Left kidney (tissue), 2 donors: ENCODE results near the gene MPPED2. TPM values are rescaled to one million over a fixed set of nuclear protein-coding genes. Genes with fewer than 3 reads are reported as not detected.

ENCODE experiments used
- DNase-seq: peaks from one replicate; pipeline ENCODE4 v3.0.0-alpha.2; 2013
- polyA plus RNA-seq: library from polyadenylated mRNA; unstranded; fragments of 120-200 nt; gene quantifications from one replicate; pipeline ENCODE4 v1.2.1, GENCODE V29; 2013; ENCODE audit not compliant: insufficient read length

MPPED2 gene
- polyA plus RNA-seq, 1 donor: 19.0 TPM

DNA sequence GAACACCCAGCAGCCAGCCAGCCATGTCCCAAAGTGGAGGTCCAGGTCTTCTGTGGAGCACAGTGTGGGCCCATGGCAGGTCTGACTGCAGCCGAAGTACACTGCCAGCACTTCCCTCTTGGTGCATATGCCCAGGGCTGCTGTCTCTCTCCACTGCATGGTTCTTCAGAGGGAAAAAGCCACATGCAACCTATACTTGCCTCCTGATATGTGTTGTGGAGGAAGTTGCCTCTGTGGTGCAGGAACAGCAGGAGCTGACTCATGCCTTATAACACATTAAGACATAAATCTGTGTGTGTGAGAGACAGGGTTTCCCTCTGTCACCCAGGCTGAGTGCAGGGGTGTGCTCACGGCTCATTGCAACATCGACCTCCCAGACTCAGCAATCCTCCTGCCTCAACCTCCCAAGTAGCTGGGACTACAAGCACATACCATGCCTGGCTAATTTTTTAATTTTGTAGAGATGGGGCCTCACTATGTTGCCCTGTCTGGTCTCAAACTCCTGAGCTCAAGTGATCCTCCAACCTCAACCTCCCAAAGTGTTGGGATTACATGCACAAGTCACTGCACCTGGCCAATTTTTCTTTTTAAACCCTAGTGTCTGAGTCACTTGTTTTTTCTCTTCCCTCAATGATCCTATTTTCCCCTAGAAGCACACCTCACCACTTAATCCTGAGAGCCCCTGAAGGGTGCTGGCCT lies 98.8 kb downstream of the MPPED2 start:
- no peak for DNase-seq

DNA sequence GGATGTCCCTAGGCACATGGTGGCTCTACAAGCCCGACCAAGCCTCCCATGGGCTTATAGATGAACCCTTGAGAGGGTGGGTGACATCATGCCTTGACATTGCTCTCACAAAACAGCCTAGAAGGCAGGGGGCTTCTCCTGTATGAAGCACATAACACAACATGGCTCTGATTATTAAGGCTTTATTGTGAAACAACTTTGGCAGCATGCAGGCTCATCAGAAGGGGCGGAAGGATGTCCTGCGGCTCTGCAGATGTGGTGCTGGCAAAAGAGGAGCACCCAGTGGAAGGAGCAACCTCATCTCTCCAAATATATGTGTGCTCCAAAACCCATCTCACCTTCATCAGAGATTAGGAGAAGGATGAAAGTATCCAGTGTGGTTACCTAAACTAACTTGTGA lies 100.4 kb downstream of the MPPED2 start:
- no peak for DNase-seq

DNA sequence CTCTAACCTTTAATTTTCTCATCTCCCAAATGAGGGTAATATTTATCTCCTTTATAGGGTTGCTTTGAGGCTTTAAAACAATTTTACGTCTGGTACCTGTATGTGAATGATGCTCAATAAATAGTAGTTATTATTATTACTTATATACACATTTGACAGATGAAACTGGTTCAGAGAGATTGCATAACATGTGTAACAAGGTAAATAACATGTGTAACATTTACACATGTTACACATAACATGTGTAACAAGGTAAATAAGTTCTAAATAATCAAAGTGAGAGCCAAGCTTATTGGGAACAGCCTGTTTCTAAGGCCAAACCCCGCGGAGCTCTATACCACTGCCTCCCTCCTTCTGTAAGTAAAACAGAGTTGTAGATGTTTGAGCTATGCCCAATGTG lies 100.9 kb downstream of the MPPED2 start:
- DNase-seq: no peak

DNA sequence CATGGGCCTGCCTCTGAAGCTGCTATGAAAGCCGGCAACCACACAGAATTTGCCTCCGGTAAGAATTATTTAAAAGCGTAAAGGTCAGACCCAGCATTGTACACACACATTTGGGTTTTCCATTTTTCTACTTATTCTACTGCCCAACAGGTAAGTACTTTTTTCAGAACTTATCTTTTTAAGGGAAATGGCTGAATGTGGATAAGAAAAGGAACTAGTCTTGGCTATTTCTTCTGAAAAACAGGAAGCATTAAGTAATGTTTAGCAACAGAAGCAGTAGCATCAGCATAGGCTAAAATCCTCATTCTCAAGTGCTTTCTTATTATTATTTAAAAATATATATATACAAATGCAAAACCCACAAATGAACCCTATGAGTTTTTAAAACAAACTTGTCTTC lies 103.1 kb downstream of the MPPED2 start:
- DNase-seq: no peak

DNA sequence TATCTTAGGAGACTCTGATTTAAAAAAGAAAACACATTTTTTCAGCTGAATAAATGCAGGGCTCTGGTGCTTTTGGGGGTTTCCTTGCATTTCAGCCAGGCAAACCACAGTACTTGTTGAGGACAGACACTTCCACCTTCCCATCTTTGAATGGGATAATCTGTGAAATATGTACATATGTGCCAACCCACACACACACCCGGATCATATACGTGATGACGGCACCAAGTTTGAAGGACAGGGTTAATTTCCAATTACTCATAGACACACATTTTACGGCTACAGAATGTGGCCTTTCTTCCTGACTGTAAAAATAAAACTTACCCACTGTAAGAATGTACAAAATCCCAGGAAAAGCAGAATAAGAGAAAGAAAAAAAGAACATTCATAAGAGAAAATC lies 104.4 kb downstream of the MPPED2 start:
- no peak for DNase-seq

DNA sequence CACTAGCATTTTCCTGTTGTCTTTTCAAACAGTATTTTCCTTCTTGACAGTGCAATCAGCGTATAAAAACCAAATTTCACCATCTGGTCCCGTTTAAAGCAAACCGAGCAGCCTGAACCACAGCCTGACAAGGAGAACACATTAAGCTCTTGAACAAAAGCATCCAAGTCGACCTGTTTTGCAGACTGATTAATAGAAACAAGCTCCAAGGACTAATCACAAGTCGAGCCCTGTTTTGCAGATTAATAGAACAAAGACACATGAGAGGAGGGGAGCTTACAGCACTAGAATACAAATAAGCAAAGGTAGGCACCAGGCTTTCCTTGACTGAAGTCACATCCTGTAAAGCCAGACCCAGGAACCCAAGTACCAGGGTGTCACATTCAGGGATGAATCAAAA lies 104.8 kb downstream of the MPPED2 start:
- DNase-seq: no peak

DNA sequence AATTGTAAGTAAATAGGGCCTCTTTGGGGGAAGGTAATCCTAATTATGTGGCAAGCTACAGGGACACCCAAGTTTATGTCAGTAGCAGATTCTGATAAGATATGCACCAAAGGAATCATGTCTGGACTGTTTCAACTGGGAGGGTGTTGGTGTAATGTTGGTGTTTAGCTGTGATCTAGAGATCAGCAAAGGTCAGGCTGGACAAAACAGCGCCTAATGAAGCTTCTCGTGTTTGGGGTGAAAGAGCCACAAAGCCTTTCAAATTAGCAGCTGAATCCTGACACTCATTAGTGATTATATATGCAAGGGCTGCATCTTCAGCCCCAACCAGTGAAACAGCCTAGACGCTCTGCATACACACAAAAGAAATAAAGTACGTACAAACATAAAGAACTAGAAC lies 106.3 kb downstream of the MPPED2 start:
- DNase-seq: no peak

DNA sequence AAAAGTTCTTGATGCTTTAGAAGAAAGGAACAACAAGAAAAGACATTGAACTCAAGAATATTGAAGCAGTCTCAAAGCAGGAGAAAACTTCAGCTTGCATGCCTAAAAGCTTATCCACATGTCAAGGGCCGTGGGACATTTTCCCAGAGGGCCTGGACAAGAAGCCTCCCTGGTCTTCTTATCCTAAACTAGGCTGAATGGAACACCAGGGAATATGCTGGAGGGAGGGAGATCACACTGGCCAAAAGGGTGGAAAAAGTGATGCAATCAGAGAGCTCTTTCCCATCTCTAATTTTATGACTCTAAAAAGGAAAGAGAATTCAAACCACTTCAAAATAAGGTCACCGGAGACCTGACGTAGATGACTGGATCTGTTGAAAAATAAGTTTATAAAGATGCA lies 107.2 kb downstream of the MPPED2 start:
- DNase-seq: no peak

DNA sequence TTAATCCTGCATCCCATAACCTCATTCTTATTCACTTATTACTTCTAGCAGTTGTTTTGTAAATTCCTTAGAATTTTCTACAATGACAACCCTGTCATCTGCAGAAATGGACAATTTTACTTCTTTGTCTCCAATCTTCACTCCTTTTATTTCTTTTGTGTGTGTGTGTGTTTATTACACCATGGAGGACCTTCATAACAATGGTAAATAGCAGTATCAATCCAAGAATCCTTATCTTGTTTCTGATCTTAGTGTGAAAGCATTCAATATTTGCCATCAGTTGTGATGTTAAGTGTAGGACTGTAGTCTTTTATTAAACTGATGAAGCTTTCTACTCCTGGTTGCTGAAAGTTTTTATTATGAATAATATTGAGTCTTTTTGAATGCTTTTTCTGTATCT lies 109.1 kb downstream of the MPPED2 start:
- no peak for DNase-seq

DNA sequence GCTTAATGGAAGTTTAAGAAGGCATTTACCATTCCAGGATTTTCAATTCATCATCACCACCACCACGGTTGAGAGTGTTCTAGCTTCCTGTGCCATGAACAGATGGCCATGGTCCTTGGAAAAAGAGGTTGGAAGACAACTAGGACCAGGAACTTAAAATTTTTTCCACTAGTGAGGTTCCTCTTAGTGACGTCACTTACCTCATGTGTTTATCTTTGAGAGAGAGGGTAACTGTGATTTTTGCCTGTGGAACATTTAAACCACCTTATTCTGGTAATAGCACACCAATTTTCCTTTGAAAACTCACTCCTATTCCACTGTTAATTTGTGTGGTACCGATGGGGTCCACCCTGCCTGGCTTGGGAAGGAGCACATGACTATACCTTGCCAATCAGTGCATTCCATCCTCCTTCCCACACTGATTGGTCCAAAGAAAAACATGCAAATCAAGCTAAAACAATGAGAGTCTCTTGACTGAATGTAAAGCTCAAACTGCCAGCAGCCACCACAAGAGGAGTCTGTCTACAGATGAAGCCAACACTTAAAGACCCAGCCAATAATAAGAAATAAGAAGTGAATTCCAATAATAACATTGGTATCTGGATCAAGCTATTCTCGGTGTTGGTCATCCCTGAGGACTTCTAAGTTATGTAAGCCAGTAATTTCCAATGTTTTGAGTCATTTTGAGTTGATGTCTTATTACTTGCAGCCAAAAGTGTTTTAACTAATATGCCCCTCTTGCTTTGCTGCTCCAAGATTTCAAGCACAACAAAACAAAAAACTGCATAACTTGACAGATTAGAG lies 111.8 kb downstream of the MPPED2 start:
- DNase-seq: no peak

DNA sequence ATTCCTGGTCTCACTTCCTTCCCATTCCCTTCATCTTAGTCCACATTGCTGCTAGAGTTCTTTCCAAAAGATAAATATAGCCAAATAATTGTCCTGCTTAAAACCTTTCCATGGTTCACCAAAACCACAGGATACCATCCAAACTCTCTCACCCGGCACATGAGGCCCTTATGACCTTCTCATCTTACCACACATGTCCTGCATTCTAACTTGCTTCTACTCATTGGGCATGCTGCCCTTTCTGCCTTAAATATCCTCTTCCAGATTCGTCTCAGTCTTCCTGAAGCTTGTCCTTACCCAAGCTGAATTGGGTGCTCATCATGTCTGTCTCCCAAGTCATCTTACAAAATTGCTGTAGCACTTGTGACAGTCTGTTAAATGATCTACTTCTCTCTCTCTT lies 114.9 kb downstream of the MPPED2 start:
- DNase-seq: no peak

DNA sequence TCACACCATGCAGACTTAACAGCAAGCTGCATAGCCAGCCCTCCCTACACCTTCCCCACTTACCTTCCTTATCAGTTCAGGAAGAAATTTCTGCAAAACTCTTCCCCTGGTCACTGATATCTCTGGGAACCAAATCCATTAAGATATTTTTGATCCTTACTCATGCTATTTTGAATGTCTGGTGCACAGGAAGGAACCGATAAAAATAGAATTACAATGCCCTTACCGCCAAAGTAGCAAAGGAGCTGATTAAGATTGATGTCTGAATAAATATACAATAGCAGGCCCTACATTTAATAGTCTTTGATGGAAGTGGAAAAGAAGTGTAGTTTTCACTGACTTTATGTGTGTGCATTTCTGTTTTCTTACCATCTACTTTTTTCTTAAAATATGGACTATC lies 117.3 kb downstream of the MPPED2 start:
- no peak for DNase-seq

DNA sequence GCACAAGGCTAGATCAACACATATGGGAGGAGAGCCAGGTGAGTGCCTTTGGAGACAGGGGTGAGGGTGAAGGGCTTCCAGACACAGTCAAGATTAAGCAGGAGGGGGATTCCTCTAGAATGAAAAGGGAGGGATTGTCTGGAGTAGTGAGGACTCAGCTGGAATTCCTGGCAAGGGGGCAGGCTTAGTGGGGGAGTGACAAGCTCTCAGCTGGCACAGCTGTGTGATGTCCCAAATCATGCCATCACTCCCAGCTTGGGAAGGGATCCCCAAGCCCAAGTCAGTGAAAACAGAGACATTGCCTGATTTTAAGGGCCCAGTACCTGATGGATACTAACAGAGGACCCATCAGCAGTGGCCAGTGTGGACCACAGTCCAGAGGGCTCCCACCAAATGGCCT lies 119.0 kb downstream of the MPPED2 start:
- no peak for DNase-seq

DNA sequence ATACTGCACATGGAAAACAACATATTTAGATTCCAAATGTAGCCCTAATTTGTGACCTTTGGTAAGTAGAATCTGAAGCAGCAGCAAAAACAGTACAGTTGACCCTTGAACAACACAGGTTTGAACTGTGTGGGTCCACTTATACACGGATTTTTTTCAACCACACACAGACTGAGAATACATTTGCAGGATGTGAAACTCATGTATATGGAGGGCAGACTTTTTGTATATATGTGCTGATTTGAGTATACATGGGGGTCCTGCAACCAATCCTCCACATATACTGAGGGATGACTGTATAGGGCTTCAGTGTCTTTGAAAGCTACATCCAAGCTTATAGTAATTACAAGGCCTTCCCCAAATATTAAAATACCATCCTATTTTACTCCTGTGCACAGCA lies 120.5 kb downstream of the MPPED2 start:
- DNase-seq: no peak

DNA sequence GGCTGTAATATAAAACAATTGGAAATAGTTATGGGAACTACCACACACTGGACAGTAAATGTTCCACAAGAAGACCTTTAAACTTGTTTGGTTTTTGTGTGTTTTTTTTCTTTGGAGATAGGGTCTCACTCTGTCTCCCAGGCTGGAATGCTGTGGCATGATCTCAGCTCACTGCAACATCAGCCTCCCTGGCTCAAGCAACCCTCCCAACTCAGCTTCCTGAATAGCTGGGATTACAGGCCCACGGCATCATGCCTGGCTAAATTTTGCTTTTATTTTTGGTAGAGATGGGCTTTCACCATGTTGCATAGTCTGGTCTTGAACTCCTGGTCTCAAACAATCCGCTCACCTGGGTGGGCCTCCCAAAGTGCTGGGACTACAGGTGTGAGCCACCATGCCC lies 121.0 kb downstream of the MPPED2 start:
- DNase-seq: no peak

DNA sequence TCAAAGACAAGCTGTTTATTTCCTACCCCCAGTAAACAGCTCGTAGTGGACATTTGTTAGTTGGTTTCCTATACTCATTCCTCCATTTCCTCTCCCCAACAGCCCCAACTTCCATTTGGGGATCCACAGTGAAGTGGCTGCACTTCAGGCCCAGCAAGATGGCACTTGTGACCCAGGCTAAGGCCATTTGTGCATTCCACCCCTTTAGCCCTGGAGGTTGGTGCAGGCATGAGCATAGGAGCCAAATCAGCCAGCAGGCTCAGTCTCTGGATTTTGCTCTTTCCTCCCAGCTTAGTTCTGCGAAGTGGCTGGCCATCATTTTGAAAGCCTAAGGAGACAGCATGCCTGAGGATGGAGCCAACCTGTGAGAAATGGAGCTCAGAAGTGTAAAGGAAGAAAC lies 122.9 kb downstream of the MPPED2 start:
- no peak for DNase-seq

DNA sequence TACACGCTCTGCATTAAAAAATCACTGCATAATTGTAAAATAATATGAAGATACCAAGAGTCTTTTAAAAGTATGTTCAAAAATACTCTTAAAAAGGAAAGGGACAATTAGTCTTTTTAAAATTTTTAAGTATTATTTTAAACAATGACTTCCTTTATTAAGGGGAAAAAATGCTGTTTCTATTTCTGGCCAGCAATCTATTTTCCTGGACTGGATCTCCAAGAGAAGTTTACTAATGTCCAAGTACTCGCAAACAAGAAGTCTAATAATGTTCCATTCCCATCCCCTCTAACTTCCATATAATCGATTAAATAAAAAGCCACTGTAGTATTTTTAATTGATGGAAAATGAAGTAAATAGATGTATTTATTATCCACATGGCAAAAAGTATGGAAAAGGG lies 123.7 kb downstream of the MPPED2 start:
- no peak for DNase-seq

DNA sequence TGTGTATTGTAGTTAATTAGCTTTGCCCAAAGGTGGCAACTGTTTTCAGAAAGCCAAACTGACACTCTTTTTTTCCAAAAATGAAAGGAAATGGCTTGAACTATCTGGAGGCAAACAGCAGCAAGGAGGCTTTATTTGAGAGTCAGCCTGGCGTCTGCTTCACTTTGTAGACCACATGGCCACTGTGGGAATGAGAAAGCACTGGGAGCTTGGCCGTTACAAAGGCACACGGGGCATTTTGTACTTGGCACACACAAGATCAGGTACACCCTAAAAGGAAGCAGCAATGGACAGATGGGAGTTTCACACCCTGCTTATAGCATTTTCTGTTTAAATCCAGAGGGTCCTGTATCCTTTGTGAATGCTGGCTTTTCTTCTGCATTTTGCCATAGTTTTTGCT lies 126.3 kb downstream of the MPPED2 start:
- no peak for DNase-seq

DNA sequence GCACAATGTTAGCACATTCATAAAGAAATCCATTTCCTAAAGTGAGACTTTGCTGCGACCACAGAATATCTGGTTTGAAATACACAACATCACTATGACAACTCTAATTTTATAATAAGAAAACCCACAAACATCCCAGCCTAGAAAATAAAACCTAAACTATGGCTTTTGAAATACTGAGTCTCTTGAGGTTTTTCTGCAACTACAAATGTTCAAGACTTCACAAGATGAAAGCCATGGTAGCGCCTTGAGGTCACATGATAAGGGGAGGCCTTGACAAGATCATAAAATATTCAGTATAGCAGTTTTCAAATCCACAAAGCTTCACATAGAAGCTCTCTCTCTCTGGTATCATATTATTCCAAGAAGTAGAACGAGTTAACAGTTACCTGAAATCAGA lies 126.8 kb downstream of the MPPED2 start:
- no peak for DNase-seq

DNA sequence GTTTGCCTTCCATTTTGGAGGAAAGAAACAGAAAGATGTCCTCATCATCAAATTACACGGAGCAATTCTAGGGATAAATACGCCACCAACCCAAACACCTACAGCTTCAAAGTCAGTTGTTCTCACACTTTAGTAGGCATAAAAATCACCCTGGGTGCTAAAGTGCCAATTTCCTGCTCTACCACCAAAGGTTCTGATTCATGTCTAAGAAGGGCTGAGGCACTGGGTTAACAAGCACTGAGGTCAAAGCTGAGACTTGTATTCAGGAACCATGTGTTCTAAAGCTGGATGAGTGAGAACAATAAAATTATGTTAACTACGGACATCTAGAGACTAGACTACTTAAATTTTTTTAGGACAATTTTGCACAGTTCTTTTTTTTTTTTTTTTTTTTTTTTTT lies 127.6 kb downstream of the MPPED2 start:
- DNase-seq: no peak

DNA sequence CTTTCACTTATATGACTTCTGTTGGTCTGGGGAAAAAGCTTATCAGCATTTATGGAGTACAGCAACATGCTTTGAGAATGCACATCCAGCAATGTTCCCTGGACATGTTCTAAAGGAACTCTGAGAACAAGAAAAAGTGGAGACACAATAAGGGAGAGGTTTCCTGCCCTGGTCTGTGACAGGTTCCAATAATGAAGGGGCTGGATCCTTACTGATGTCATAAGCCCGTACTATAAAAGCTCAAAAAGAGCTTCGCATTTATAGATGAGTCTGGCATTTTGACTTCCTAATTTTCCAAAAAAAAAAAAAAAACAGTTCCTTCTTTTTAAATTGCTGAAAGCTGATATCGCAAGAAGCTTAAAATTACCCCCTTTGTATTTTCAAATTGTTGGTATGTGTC lies 129.1 kb downstream of the MPPED2 start:
- no peak for DNase-seq

DNA sequence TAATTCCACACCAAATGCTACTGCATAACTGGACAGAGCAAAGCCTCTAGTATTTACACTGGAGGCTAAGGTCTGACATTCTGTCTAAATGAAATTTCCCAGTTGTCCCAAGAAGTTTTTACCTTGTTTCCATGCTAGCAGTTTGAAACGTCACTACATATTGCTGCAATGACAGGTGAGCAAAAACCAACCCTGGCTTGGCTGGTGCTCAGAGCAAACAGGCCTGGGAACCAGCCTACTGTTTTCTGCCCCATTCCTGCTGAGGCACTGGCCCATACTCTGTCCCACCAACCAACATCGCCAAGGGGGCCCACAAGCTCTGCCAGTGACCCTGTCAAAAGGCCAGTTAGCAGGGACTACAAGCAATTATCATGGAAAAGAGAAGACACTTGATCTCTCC lies 131.1 kb downstream of the MPPED2 start:
- no peak for DNase-seq

DNA sequence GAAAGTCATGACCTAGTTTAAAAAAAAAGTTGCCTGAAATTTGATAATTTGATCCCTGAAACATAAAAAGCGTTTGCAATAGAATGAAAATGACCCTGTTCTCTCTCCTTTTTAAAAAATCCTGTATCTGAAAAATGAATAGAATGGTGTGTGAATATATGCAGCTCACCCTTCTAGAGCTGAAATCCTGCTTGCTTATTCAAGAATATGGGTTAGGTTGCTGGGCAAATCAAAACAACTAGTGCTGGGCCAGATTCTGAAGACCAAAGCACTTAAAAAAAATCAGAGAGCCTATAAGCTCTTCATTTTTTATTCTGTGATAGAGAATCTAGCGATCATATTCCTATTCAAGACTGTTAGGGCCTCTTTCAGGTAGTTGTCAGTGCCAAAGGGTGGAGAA lies 131.6 kb downstream of the MPPED2 start:
- DNase-seq: no peak

DNA sequence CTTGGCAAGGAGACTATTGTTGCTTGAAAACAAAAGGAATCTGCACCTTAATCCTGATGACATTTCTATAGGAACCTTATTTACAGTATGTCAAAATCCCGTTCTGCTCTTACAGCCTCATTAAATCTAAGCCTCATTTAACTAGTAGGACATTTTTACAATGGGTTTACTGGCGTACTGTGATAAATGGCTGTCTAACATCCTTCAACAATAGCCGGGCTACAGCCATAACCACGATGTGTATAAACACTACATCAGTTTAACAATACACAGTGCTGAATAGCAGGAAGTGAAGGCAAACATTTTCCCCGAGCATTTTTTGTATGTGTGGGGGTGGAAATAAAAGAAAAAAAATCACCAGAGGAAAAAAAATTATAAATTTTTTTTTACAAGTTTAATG lies 132.0 kb downstream of the MPPED2 start:
- DNase-seq: no peak
